Natural killer cell (primary cell): ENCODE measurements around the gene CCDC136. TPM values are rescaled to one million over a fixed set of nuclear protein-coding genes. Genes with fewer than 3 reads are reported as not detected.

Experiments used
- ATAC-seq, 3 donors: fragments of 150-1000 bp in 2 of 3; fragments of 200-7000 bp in 1 of 3; cut with Tn5 transposase; 1 replicate in 1 of 3; 2 replicates in 2 of 3; pipeline ENCODE4 v1.10.0; 2021; ENCODE audit warnings: mild to moderate bottlenecking in 2 of 3, moderate library complexity in 2 of 3
- DNase-seq, 2 donors: peaks; one replicate each; pipeline versions ENCODE4 v3.0.0 to v3.0.0-alpha.2; 2013 to 2021; ENCODE audit warnings: mixed read lengths in 1 of 2
- H3K27ac ChIP-seq: one replicate; pipeline ENCODE4 v1.5.1; 2013; ENCODE audit warnings: mild to moderate bottlenecking, low read length
- H3K27me3 ChIP-seq: one replicate; pipeline ENCODE4 v1.6.1; 2013; ENCODE audit warnings: low read length; ENCODE audit not compliant: control insufficient read depth, insufficient read depth
- H3K36me3 ChIP-seq: one replicate; pipeline ENCODE4 v1.6.1; 2013; ENCODE audit warnings: low read length; ENCODE audit not compliant: control insufficient read depth, insufficient read depth
- H3K4me1 ChIP-seq: one replicate; pipeline ENCODE4 v1.6.1; 2013; ENCODE audit warnings: low read length; ENCODE audit not compliant: control insufficient read depth, insufficient read depth
- H3K4me3 ChIP-seq: one replicate; pipeline ENCODE4 v1.5.1; 2013; ENCODE audit warnings: low read length
- H3K9me3 ChIP-seq: one replicate; pipeline ENCODE4 v1.6.1; 2013; ENCODE audit warnings: low read length; ENCODE audit not compliant: control insufficient read depth, insufficient read depth
- H3K27ac Mint-ChIP-seq, 2 donors: one replicate each; pipeline ENCODE4 v1.8.0; 2022; ENCODE audit warnings: mild to moderate bottlenecking in 2 of 2, mixed read lengths in 2 of 2, moderate library complexity in 1 of 2
- H3K27me3 Mint-ChIP-seq, 2 donors: one replicate each; pipeline ENCODE4 v1.8.0; 2022; ENCODE audit warnings: low read depth in 2 of 2, mixed read lengths in 2 of 2
- H3K36me3 Mint-ChIP-seq: one replicate; pipeline ENCODE4 v1.8.0; 2022; ENCODE audit warnings: mixed read lengths
- H3K4me1 Mint-ChIP-seq, 2 donors: one replicate each; pipeline ENCODE4 v1.8.0; 2022; ENCODE audit warnings: mixed read lengths in 2 of 2
- H3K4me3 Mint-ChIP-seq: one replicate; pipeline ENCODE4 v1.8.0; 2022; ENCODE audit warnings: mild to moderate bottlenecking, moderate library complexity, mixed read lengths
- H3K9me3 Mint-ChIP-seq, 2 donors: one replicate each; pipeline ENCODE4 v1.8.0; 2022; ENCODE audit warnings: mixed read lengths in 2 of 2
- CTCF ChIP-seq: fragments of 200-600 bp; IDR thresholded peaks from one replicate; pipeline ENCODE4 v1.8.0; 2022; ENCODE audit warnings: antibody characterized with exemption
- WGBS: methylation state at CpG from one replicate; pipeline ENCODE4 v1.1.7; 2013; ENCODE audit warnings: missing lambda C conversion rate; ENCODE audit not compliant: insufficient coverage; 5-methylcytosine and 5-hydroxymethylcytosine counted together
- intact Hi-C: fragments of 100-400 bp; cut with micrococcal nuclease; formaldehyde crosslinking; loops from one replicate; pipeline ENCODE4 v1.14.2; 2022
- total RNA-seq, 4 donors: library from RNA; stranded (reverse); fragments of 120-200 nt in 1 of 4; gene quantifications; one replicate each; pipeline versions ENCODE4 v1.2.3 to v1.2.4, GENCODE V29; 2013 to 2022

CCDC136 gene
- total RNA-seq, 3 donors from 2014 or later (not counting 1 experiment from before 2014, with no cell fraction given), result 10.9 to 17.5 (median 13.2) TPM

- H3K9me3 ChIP-seq, result no peaks in the 10 kb centered on the region
- no peak overlapping the region for H3K4me3 ChIP-seq
- WGBS, result 93% methylated on average over 17 of the region's 17 CpGs
- intact Hi-C loops, result no loop called here
- DNase-seq (no peak), ATAC-seq (no peak)
- H3K27me3 Mint-ChIP-seq, result no peaks in the 10 kb centered on the region
- H3K4me3 Mint-ChIP-seq, result no peak overlapping the region
- H3K4me1 Mint-ChIP-seq, result no peaks in the 10 kb centered on the region
- TF ChIP-seq CTCF, result no peak
- H3K36me3 Mint-ChIP-seq, result no peaks in the 10 kb centered on the region
- H3K4me1 ChIP-seq, result peaks cover 3% of the 10 kb centered on the region
- H3K9me3 Mint-ChIP-seq, result no peaks in the 10 kb centered on the region
- no peaks in the 10 kb centered on the region for H3K27me3 ChIP-seq
- no peak overlapping the region for H3K27ac ChIP-seq
- no peaks in the 10 kb centered on the region for H3K36me3 ChIP-seq
- no peak overlapping the region for H3K27ac Mint-ChIP-seq
Measured at GRCh38 chr7:128838981-128839731, 47.4 kb downstream of the CCDC136 start.

GRCh38 chr7:128839751-128840177 is 48.0 kb downstream of the CCDC136 start:
- H3K9me3 Mint-ChIP-seq, result no peaks in the 10 kb centered on the region
- intact Hi-C loops, result loop anchor here (5.0 kb wide), 1 partner anchor 43 kb away; no protein-coding TSS in a partner anchor
- no peak for ATAC-seq
- no peak for TF ChIP-seq CTCF
- Histone ChIP-seq H3K4me1 (peaks cover 3% of the 10 kb centered on the region), H3K4me3 (no peak overlapping the region), H3K36me3 (no peaks in the 10 kb centered on the region), H3K27me3 (no peaks in the 10 kb centered on the region), H3K9me3 (no peaks in the 10 kb centered on the region), H3K27ac (no peak overlapping the region)
- WGBS, result 88% methylated on average over 12 of the region's 13 CpGs
- no peaks in the 10 kb centered on the region for H3K27me3 Mint-ChIP-seq
- H3K4me1 Mint-ChIP-seq, result no peaks in the 10 kb centered on the region
- H3K4me3 Mint-ChIP-seq, result no peak overlapping the region
- no peak for DNase-seq
- H3K27ac Mint-ChIP-seq, result no peak overlapping the region
- no peaks in the 10 kb centered on the region for H3K36me3 Mint-ChIP-seq

- intact Hi-C loops, result loop anchor here (5.0 kb wide), 1 partner anchor 42 kb away; no protein-coding TSS in a partner anchor
- no peaks in the 10 kb centered on the region for H3K9me3 Mint-ChIP-seq
- Histone ChIP-seq H3K36me3 (no peaks in the 10 kb centered on the region), H3K4me1 (peaks cover 3% of the 10 kb centered on the region), H3K4me3 (no peak overlapping the region), H3K27me3 (no peaks in the 10 kb centered on the region), H3K9me3 (no peaks in the 10 kb centered on the region), H3K27ac (no peak overlapping the region)
- no peak for DNase-seq
- no peak overlapping the region for H3K4me3 Mint-ChIP-seq
- no peak for TF ChIP-seq CTCF
- no peak overlapping the region for H3K27ac Mint-ChIP-seq
- no peaks in the 10 kb centered on the region for H3K27me3 Mint-ChIP-seq
- 92% methylated on average over 23 of the region's 23 CpGs for WGBS
- ATAC-seq, result no peak
- no peaks in the 10 kb centered on the region for H3K4me1 Mint-ChIP-seq
- H3K36me3 Mint-ChIP-seq, result no peaks in the 10 kb centered on the region
Measured at GRCh38 chr7:128840326-128841170, 48.8 kb downstream of the CCDC136 start.
